HT1080 (cell line): Measurements from ENCODE around the gene HMCN1. TPM values are rescaled to one million over a fixed set of nuclear protein-coding genes. Genes with fewer than 3 reads are reported as not detected.
"Not testable (repeated sequence)": the region's sequence is repeated elsewhere in the genome, so short reads cannot be mapped to it uniquely, and the experiment has no call there.

ENCODE experiments used
- DNase-seq: peaks from one replicate; pipeline ENCODE4 v3.0.0-alpha.2; 2015; ENCODE audit warnings: low read depth
- total RNA-seq: library from RNA; depleted of rRNA; stranded (reverse); fragments of >200 nt; shearing (Covaris generic); gene quantifications from 2 replicates; pipeline ENCODE4 v1.2.3, GENCODE V29; 2014

The HMCN1 gene
- total RNA-seq, 1 experiment from 2014 or later = 0.21 TPM

- no peak for DNase-seq
These were observed 454.5 kb downstream of the HMCN1 start for GRCh38 chr1:186188736-186189135.

GRCh38 chr1:186189156-186189555, 455.0 kb downstream of the HMCN1 start:
- no peak for DNase-seq

- no peak for DNase-seq
These were observed 457.3 kb downstream of the HMCN1 start for GRCh38 chr1:186191511-186191910.

GRCh38 chr1:186193224-186193623, 459.0 kb downstream of the HMCN1 start:
- no peak for DNase-seq

- DNase-seq = no peak
These were observed 460.0 kb downstream of the HMCN1 start for GRCh38 chr1:186194107-186194756.

- DNase-seq = peak; percentile 12
These were observed 461.3 kb downstream of the HMCN1 start for GRCh38 chr1:186195377-186195931.

GRCh38 chr1:186202271-186202764, 468.1 kb downstream of the HMCN1 start:
- DNase-seq = no peak

GRCh38 chr1:186202776-186203175, 468.6 kb downstream of the HMCN1 start:
- DNase-seq = no peak

- DNase-seq = no peak
These were observed 471.9 kb downstream of the HMCN1 start for GRCh38 chr1:186206048-186206570.

- DNase-seq = no peak
These were observed 473.3 kb downstream of the HMCN1 start for GRCh38 chr1:186207391-186208085.

- no peak for DNase-seq
These were observed 474.4 kb downstream of the HMCN1 start for GRCh38 chr1:186208405-186209129.

- no peak for DNase-seq
These were observed 476.1 kb downstream of the HMCN1 start for GRCh38 chr1:186210258-186210657.

GRCh38 chr1:186211583-186211982, 477.4 kb downstream of the HMCN1 start:
- not testable (repeated sequence) for DNase-seq

- peak; percentile 69 for DNase-seq
These were observed 478.5 kb downstream of the HMCN1 start for GRCh38 chr1:186212568-186213224.

GRCh38 chr1:186213225-186213607, 479.0 kb downstream of the HMCN1 start:
- no peak for DNase-seq

GRCh38 chr1:186214791-186215190, 480.6 kb downstream of the HMCN1 start:
- no peak for DNase-seq

- no peak for DNase-seq
These were observed 481.4 kb downstream of the HMCN1 start for GRCh38 chr1:186215636-186216035.

GRCh38 chr1:186218654-186219352, 484.6 kb downstream of the HMCN1 start:
- DNase-seq = no peak

- DNase-seq = no peak
These were observed 485.9 kb downstream of the HMCN1 start for GRCh38 chr1:186220067-186220466.

- no peak for DNase-seq
These were observed 486.7 kb downstream of the HMCN1 start for GRCh38 chr1:186220911-186221310.
